HCT116 (cell line): ENCODE measurements around the gene PARVA. TPM values are rescaled to one million over a fixed set of nuclear protein-coding genes. Genes with fewer than 3 reads are reported as not detected.

Source experiments
- ATAC-seq: fragments of 200-7000 bp; cut with Tn5 transposase; 2 replicates; pipeline ENCODE4 v1.9.1; 2020; ENCODE audit warnings: mild to moderate bottlenecking, moderate library complexity
- BruUV-seq: library from RNA; stranded (reverse); fragments of 400-500 nt; replicated peaks from 2 replicates; lab custom pipeline; 2021; lab: Mats Ljungman, UMichigan
- CTCF ChIA-PET: fragments of 300-600 bp; sonication (Branson Sonifier 250); formaldehyde crosslinking; loops from one replicate; lab custom pipeline; 2021; ENCODE audit warnings: antibody characterized with exemption; lab: Charles Lee
- POLR2A ChIA-PET: fragments of 300-600, 350-600 bp; sonication (Branson Sonifier 250); formaldehyde crosslinking; loops from one replicate; lab custom pipeline; 2021; ENCODE audit warnings: antibody characterized with exemption; lab: Charles Lee
- RAD21 ChIA-PET, 2 experiments: fragments of 300-600 bp; sonication (Branson Sonifier 250); formaldehyde crosslinking; loops; one replicate each; lab custom pipeline; 2023; ENCODE audit warnings: low total read pairs in 2 of 2; ENCODE audit not compliant: uncharacterized antibody in 2 of 2, unreplicated experiment in 2 of 2, low non-redundant PET in 1 of 2; lab: Charles Lee
- DNase-seq: peaks from one replicate; pipeline ENCODE4 v3.0.0-alpha.2; 2010; ENCODE audit warnings: low read depth, low spot score
- H2AFZ ChIP-seq: fragments of 200-600 bp; shearing (Covaris generic), sonication (generic); 2 replicates; pipeline ENCODE4 v1.6.1; 2017; ENCODE audit warnings: low read depth, mixed run types, mixed read lengths, antibody characterized with exemption, low read length; ENCODE audit not compliant: poor library complexity, severe bottlenecking
- H3K27ac ChIP-seq: 2 replicates; pipeline ENCODE4 v1.5.1; 2012; ENCODE audit warnings: low read depth, low read length
- H3K27me3 ChIP-seq: fragments of 200-600 bp; sonication (generic); 2 replicates; pipeline ENCODE4 v1.6.1; 2016; ENCODE audit warnings: mixed run types, low read length, mixed read lengths; ENCODE audit not compliant: insufficient read depth
- H3K36me3 ChIP-seq, 2 experiments: fragments of 200-500 bp in 1 of 2; fragments of 200-600 bp in 1 of 2; sonication (Bioruptor generic) in 1 of 2; sonication (generic) in 1 of 2; 2 replicates each; pipeline versions ENCODE4 v1.5.1 to v1.6.1; 2014 to 2016; ENCODE audit warnings: low read length in 2 of 2, inconsistent platforms in 1 of 2, mixed read lengths in 1 of 2, mixed run types in 1 of 2; ENCODE audit not compliant: insufficient read depth in 2 of 2, control insufficient read depth in 1 of 2
- H3K4me1 ChIP-seq, 2 experiments: fragments of 200-600 bp in 1 of 2; sonication (generic) in 1 of 2; 2 replicates each; pipeline versions ENCODE4 v1.5.1 to v1.6.1; 2012 to 2017; ENCODE audit warnings: low read length in 2 of 2, inconsistent platforms in 1 of 2, mild to moderate bottlenecking in 1 of 2, mixed read lengths in 1 of 2, mixed run types in 1 of 2, moderate library complexity in 1 of 2; ENCODE audit not compliant: insufficient read depth in 2 of 2, control insufficient read depth in 1 of 2
- H3K4me2 ChIP-seq: fragments of 200-600 bp; sonication (generic); 2 replicates; pipeline ENCODE4 v1.6.1; 2017; ENCODE audit warnings: mixed run types, low read length, mixed read lengths
- H3K4me3 ChIP-seq, 2 experiments: fragments of 200-600 bp in 1 of 2; sonication (generic) in 1 of 2; replicated peaks in 1 of 2; 2 replicates each; pipeline ENCODE4 v1.5.1; 2011 to 2016; ENCODE audit warnings: low read length in 2 of 2, control low read depth in 1 of 2, low read depth in 1 of 2, mild to moderate bottlenecking in 1 of 2, mixed read lengths in 1 of 2, mixed run types in 1 of 2
- H3K79me2 ChIP-seq: fragments of 200-600 bp; sonication (generic); 2 replicates; pipeline ENCODE4 v1.6.1; 2017; ENCODE audit warnings: mild to moderate bottlenecking, mixed run types, low read length, moderate library complexity, mixed read lengths; ENCODE audit not compliant: insufficient read depth
- H3K9ac ChIP-seq: fragments of 200-600 bp; sonication (generic); 2 replicates; pipeline ENCODE4 v1.6.1; 2016; ENCODE audit warnings: low read length, mixed read lengths
- H3K9me2 ChIP-seq: fragments of 200-600 bp; sonication (generic), shearing (Covaris generic); 2 replicates; pipeline ENCODE4 v1.6.1; 2017; ENCODE audit warnings: mixed run types, mild to moderate bottlenecking, moderate library complexity; ENCODE audit not compliant: insufficient read depth
- H3K9me3 ChIP-seq, 2 experiments: fragments of 200-500 bp in 1 of 2; fragments of 200-600 bp in 1 of 2; sonication (Bioruptor generic) in 1 of 2; sonication (generic) in 1 of 2; 2 replicates each; pipeline ENCODE4 v1.6.1; 2014 to 2017; ENCODE audit warnings: low read length in 2 of 2, mixed read lengths in 2 of 2, inconsistent platforms in 1 of 2, low read depth in 1 of 2, mild to moderate bottlenecking in 1 of 2, mixed run types in 1 of 2, moderate library complexity in 1 of 2; ENCODE audit not compliant: control insufficient read depth in 1 of 2, insufficient read depth in 1 of 2
- H4K20me1 ChIP-seq: fragments of 200-600 bp; sonication (generic), shearing (Covaris generic); 2 replicates; pipeline ENCODE4 v1.6.1; 2017; ENCODE audit warnings: mixed run types, mild to moderate bottlenecking, moderate library complexity; ENCODE audit not compliant: insufficient read depth
- CBX3 ChIP-seq: IDR thresholded peaks from 2 replicates; pipeline ENCODE4 v1.6.1; 2012; ENCODE audit warnings: low read depth
- CEBPB ChIP-seq: IDR thresholded peaks from 2 replicates; pipeline ENCODE4 v1.6.1; 2012; ENCODE audit warnings: low read depth
- EGR1 ChIP-seq: IDR thresholded peaks from 2 replicates; pipeline ENCODE4 v1.6.1; 2012; ENCODE audit warnings: low read depth
- ELF1 ChIP-seq: IDR thresholded peaks from 2 replicates; pipeline ENCODE4 v1.6.1; 2012; ENCODE audit warnings: low read depth, borderline replicate concordance
- EZH2 ChIP-seq: fragments of 200-600 bp; sonication (generic); IDR thresholded peaks from 2 replicates; pipeline ENCODE4 v1.6.1; 2017; ENCODE audit warnings: antibody characterized with exemption, mixed run types
- EZH2phosphoT487 ChIP-seq: fragments of 200-600 bp; IDR thresholded peaks from 2 replicates; pipeline ENCODE4 v1.6.1; 2018; ENCODE audit warnings: antibody characterized with exemption, borderline replicate concordance
- JUND ChIP-seq: IDR thresholded peaks from 2 replicates; pipeline ENCODE4 v1.6.1; 2012
- POLR2AphosphoS5 ChIP-seq: IDR thresholded peaks from 2 replicates; pipeline ENCODE4 v1.6.1; 2011; ENCODE audit warnings: mild to moderate bottlenecking, low read depth, low read length, moderate library complexity
- RAD21 ChIP-seq: IDR thresholded peaks from 2 replicates; pipeline ENCODE4 v1.6.1; 2012; ENCODE audit warnings: low read depth, mild to moderate bottlenecking
- SP1 ChIP-seq: IDR thresholded peaks from 2 replicates; pipeline ENCODE4 v1.6.1; 2012; ENCODE audit warnings: low read depth
- SRF ChIP-seq: IDR thresholded peaks from 2 replicates; pipeline ENCODE4 v1.6.1; 2012; ENCODE audit warnings: low read depth
- TCF7L2 ChIP-seq: IDR thresholded peaks from 2 replicates; pipeline ENCODE4 v1.7.0; 2011; ENCODE audit warnings: borderline replicate concordance, inconsistent platforms; ENCODE audit not compliant: insufficient read depth, insufficient read length; ENCODE audit errors: extremely low read depth
- ZNF274 ChIP-seq: fragments of 200-500 bp; sonication (Bioruptor generic); IDR thresholded peaks from 2 replicates; pipeline ENCODE4 v1.6.1; 2014; ENCODE audit warnings: mild to moderate bottlenecking, low read depth, low read length, inconsistent platforms
- intact Hi-C: fragments of 100-400 bp; cut with micrococcal nuclease; formaldehyde crosslinking; loops from 2 replicates; pipeline ENCODE4 v1.10.0; 2022
- total RNA-seq: library from RNA; stranded (reverse); gene quantifications from one replicate; pipeline ENCODE4 v1.2.1, GENCODE V29; 2021; ENCODE audit not compliant: unreplicated experiment
- TF ChIP-seq, protein P1 (sequence below): IDR thresholded peaks from 2 replicates; pipeline ENCODE4 v1.6.1; 2011; ENCODE audit warnings: mild to moderate bottlenecking, low read length, moderate library complexity; ENCODE audit not compliant: insufficient replicate concordance; ENCODE audit errors: extremely low read depth
- TF ChIP-seq, protein P2 (sequence below), 3 experiments: fragments of 200-600 bp in 1 of 3; sonication (generic) in 1 of 3; IDR thresholded peaks in 2 of 3; conservative IDR thresholded peaks in 1 of 3; 2 replicates each; pipeline ENCODE4 v1.5.1; 2012 to 2017; ENCODE audit warnings: low read depth in 2 of 3, low read length in 2 of 3, antibody characterized with exemption in 1 of 3, borderline replicate concordance in 1 of 3, control low read depth in 1 of 3, mild to moderate bottlenecking in 1 of 3, mixed read lengths in 1 of 3, mixed run types in 1 of 3, moderate library complexity in 1 of 3; ENCODE audit not compliant: insufficient read depth in 1 of 3
- TF ChIP-seq, protein P3 (sequence below): IDR thresholded peaks from 2 replicates; pipeline ENCODE4 v1.6.1; 2012

The PARVA gene
- total RNA-seq, 1 experiment from 2014 or later: 18.4 TPM

DNA sequence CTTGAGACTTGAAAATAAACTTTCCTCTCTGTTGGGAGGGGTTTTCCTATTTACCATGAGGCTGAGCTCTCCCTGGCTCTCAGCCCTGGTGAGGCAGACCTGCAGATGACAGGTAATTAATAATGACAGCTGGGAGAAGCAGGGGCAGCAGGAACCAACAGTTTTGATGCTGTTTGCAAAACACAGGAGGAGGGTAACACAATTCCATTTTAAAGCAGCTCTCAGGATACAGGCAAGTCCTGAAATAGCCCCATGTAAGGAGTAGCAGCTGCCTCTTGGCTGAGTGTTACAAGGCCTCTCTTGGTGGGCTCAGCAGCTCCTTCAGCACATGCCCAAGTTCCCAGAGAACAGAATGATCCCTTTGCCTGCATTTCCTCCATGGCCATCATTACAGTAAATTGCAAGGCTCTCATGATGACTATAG, 13.3 kb downstream of the PARVA start:
- ChIA-PET RAD21 (no interaction called here), POLR2A (no interaction called here)
- no peaks in the 10 kb centered on the region; a peak in 1 of 4 replicates for H3K9me3 ChIP-seq
- no peaks in the 10 kb centered on the region for H3K9me2 ChIP-seq
- H3K27ac ChIP-seq: no peak overlapping the region
- TF ChIP-seq, protein P1, sequence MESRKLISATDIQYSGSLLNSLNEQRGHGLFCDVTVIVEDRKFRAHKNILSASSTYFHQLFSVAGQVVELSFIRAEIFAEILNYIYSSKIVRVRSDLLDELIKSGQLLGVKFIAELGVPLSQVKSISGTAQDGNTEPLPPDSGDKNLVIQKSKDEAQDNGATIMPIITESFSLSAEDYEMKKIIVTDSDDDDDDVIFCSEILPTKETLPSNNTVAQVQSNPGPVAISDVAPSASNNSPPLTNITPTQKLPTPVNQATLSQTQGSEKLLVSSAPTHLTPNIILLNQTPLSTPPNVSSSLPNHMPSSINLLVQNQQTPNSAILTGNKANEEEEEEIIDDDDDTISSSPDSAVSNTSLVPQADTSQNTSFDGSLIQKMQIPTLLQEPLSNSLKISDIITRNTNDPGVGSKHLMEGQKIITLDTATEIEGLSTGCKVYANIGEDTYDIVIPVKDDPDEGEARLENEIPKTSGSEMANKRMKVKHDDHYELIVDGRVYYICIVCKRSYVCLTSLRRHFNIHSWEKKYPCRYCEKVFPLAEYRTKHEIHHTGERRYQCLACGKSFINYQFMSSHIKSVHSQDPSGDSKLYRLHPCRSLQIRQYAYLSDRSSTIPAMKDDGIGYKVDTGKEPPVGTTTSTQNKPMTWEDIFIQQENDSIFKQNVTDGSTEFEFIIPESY: no peak
- TF ChIP-seq CBX3 (no peak), SRF (no peak), SP1 (no peak), TCF7L2 (no peak), EZH2 (no peak), ZNF274 (no peak), CEBPB (no peak), JUND (no peak), ELF1 (no peak), EGR1 (no peak), RAD21 (no peak), EZH2phosphoT487 (no peak), POLR2AphosphoS5 (no peak)
- TF ChIP-seq, protein P2, sequence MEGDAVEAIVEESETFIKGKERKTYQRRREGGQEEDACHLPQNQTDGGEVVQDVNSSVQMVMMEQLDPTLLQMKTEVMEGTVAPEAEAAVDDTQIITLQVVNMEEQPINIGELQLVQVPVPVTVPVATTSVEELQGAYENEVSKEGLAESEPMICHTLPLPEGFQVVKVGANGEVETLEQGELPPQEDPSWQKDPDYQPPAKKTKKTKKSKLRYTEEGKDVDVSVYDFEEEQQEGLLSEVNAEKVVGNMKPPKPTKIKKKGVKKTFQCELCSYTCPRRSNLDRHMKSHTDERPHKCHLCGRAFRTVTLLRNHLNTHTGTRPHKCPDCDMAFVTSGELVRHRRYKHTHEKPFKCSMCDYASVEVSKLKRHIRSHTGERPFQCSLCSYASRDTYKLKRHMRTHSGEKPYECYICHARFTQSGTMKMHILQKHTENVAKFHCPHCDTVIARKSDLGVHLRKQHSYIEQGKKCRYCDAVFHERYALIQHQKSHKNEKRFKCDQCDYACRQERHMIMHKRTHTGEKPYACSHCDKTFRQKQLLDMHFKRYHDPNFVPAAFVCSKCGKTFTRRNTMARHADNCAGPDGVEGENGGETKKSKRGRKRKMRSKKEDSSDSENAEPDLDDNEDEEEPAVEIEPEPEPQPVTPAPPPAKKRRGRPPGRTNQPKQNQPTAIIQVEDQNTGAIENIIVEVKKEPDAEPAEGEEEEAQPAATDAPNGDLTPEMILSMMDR (IDR thresholded peaks at IDR 0.05 in 2 of 3, conservative IDR thresholded peaks at IDR 0.05 in 1 of 3; ENCODE audit: borderline replicate concordance in 1 of 3, insufficient read depth in 1 of 3, low read depth in 2 of 3, low read length in 2 of 3): no peak
- TF ChIP-seq, protein P3, sequence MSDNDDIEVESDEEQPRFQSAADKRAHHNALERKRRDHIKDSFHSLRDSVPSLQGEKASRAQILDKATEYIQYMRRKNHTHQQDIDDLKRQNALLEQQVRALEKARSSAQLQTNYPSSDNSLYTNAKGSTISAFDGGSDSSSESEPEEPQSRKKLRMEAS: no peak
- TF ChIP-seq, all 23 proteins: peak for 0
- Histone ChIP-seq H3K4me1 (no peaks in the 10 kb centered on the region), H2AFZ (no peak overlapping the region), H4K20me1 (no peaks in the 10 kb centered on the region), H3K79me2 (peaks cover 7% of the 10 kb centered on the region; the same call in 1 of the 2 replicates), H3K27me3 (no peaks in the 10 kb centered on the region), H3K4me2 (no peak overlapping the region), H3K4me3 (no peak overlapping the region), H3K36me3 (no peaks in the 10 kb centered on the region), H3K9ac (no peak overlapping the region)
- CTCF ChIA-PET: no interaction called here
- no TSS peak for BruUV-seq
- DNase-seq (no peak), ATAC-seq (no peak)
- intact Hi-C loops: no loop called here
